Smooth muscle cell (in vitro differentiated cells): ENCODE data around the gene CLDND2. TPM values are rescaled to one million over a fixed set of nuclear protein-coding genes. Genes with fewer than 3 reads are reported as not detected.
A peak's percentile ranks its signal among the peaks of the same experiment; 100 is the strongest.

ENCODE experiments used
- DNase-seq: peaks from one replicate; lab custom pipeline; 2025; ENCODE audit not compliant: unreplicated experiment; lab: John Stamatoyannopoulos, UW
- H2AFZ ChIP-seq: fragments of 200-600 bp; sonication (generic); 2 replicates; pipeline ENCODE4 v1.6.0; 2016; ENCODE audit warnings: antibody characterized with exemption, low read depth, mild to moderate bottlenecking
- H3F3A ChIP-seq: fragments of 200-600 bp; sonication (generic); 2 replicates; pipeline ENCODE4 v1.6.0; 2017; ENCODE audit warnings: antibody characterized with exemption, low read depth
- H3K27ac ChIP-seq: fragments of 200-600 bp; sonication (generic); 2 replicates; pipeline ENCODE4 v1.5.1; 2016; ENCODE audit warnings: low read depth, mild to moderate bottlenecking
- H3K27me3 ChIP-seq: fragments of 200-600 bp; sonication (generic); 2 replicates; pipeline ENCODE4 v1.6.1; 2016; ENCODE audit warnings: low read depth, mild to moderate bottlenecking
- H3K36me3 ChIP-seq: fragments of 200-600 bp; sonication (generic); 2 replicates; pipeline ENCODE4 v1.5.1; 2016; ENCODE audit warnings: low read depth
- H3K4me1 ChIP-seq: fragments of 200-600 bp; sonication (generic); 2 replicates; pipeline ENCODE4 v1.5.1; 2016; ENCODE audit warnings: low read depth
- H3K4me2 ChIP-seq: fragments of 200-600 bp; sonication (generic); 2 replicates; pipeline ENCODE4 v1.6.0; 2016; ENCODE audit warnings: mild to moderate bottlenecking
- H3K4me3 ChIP-seq: fragments of 200-600 bp; sonication (generic); 2 replicates; pipeline ENCODE4 v1.5.1; 2016; ENCODE audit warnings: mild to moderate bottlenecking
- H3K79me2 ChIP-seq: fragments of 200-600 bp; sonication (generic); 2 replicates; pipeline ENCODE4 v1.6.0; 2016; ENCODE audit warnings: low read depth, mild to moderate bottlenecking
- H3K9ac ChIP-seq: fragments of 200-600 bp; sonication (generic); 2 replicates; pipeline ENCODE4 v1.6.0; 2016; ENCODE audit warnings: low read depth
- H3K9me3 ChIP-seq: fragments of 200-600 bp; sonication (generic); replicated peaks from 2 replicates; pipeline ENCODE4 v1.5.1; 2016; ENCODE audit warnings: low read depth
- H4K20me1 ChIP-seq: fragments of 200-600 bp; sonication (generic); 2 replicates; pipeline ENCODE4 v1.6.0; 2016; ENCODE audit warnings: low read depth
- CTCF ChIP-seq: fragments of 200-600 bp; sonication (generic); IDR thresholded peaks from 2 replicates; pipeline ENCODE4 v1.5.1; 2017; ENCODE audit warnings: borderline replicate concordance, mild to moderate bottlenecking, antibody characterized with exemption; ENCODE audit not compliant: insufficient read depth, poor library complexity, severe bottlenecking
- WGBS: methylation state at CpG from one replicate; pipeline ENCODE4 v1.1.7; 2016; ENCODE audit warnings: low lambda C conversion rate; 5-methylcytosine and 5-hydroxymethylcytosine counted together
- polyA plus RNA-seq: library from polyadenylated mRNA; unstranded; fragments of >200 nt; fragmentation: Nextera tagmentation; extraction: Ambion mirVana; gene quantifications from 2 replicates; pipeline ENCODE4 v1.2.1, GENCODE V29; 2016
- total RNA-seq: library from RNA; depleted of rRNA; stranded (reverse); fragments of >200 nt; gene quantifications from 2 replicates; pipeline ENCODE4 v1.2.3, GENCODE V29; 2014

The CLDND2 gene
- total and polyA plus RNA-seq, 2 experiments from 2014 or later: 1.4 TPM; not detected in 1

DNA sequence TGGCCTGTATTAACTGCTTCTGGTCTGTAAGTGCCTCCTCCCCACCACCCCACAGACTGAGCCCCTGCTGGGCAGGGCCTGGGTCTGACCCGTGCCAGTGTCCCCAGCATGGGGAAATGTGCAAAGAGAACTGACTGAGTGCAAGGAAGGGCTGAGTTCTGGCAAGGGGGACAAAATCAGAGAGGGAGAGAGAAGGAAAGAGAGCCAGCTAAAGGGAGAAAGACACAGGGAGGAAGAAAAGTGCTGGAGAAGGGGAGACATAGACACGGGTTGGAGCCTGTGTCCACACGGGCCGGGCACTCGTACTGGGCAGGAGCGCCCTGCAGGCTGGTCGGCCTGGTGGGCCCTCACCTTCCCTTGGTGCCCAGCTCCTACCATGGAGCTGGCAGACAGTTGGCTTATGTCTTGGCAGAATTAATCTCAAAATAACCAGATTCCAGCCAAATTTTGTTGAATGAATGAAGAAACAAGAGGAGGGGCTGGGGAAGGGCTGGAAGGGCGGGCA, 2.4 kb upstream of the CLDND2 start:
- TF ChIP-seq CTCF: no peak
- 83% methylated on average over 8 of the region's 8 CpGs for WGBS
- Histone ChIP-seq H3K4me1 (peaks cover 12% of the 10 kb centered on the region), H3K27me3 (no peaks in the 10 kb centered on the region), H2AFZ (no peak overlapping the region), H3K4me2 (no peak overlapping the region), H3K79me2 (no peaks in the 10 kb centered on the region), H3K27ac (no peak overlapping the region), H3K36me3 (no peaks in the 10 kb centered on the region), H3K9me3 (no peaks in the 10 kb centered on the region), H3K9ac (no peak overlapping the region), H3K4me3 (no peak overlapping the region), H3F3A (no peaks in the 10 kb centered on the region), H4K20me1 (no peaks in the 10 kb centered on the region)
- no peak for DNase-seq

- Histone ChIP-seq H3K36me3 (no peaks in the 10 kb centered on the region), H3K9me3 (no peaks in the 10 kb centered on the region), H3K4me1 (peaks cover 19% of the 10 kb centered on the region), H3K27me3 (no peaks in the 10 kb centered on the region), H3K4me2 (no peak overlapping the region), H2AFZ (no peak overlapping the region), H3K4me3 (no peak overlapping the region), H3K79me2 (no peaks in the 10 kb centered on the region), H3F3A (no peaks in the 10 kb centered on the region), H3K9ac (no peak overlapping the region), H3K27ac (no peak overlapping the region), H4K20me1 (no peaks in the 10 kb centered on the region)
- WGBS: 88% methylated on average over 4 of the region's 4 CpGs
- TF ChIP-seq CTCF: no peak
- no peak for DNase-seq
Measured at GRCh38 chr19:51370230-51370629, 1.4 kb upstream of the CLDND2 start.

DNA sequence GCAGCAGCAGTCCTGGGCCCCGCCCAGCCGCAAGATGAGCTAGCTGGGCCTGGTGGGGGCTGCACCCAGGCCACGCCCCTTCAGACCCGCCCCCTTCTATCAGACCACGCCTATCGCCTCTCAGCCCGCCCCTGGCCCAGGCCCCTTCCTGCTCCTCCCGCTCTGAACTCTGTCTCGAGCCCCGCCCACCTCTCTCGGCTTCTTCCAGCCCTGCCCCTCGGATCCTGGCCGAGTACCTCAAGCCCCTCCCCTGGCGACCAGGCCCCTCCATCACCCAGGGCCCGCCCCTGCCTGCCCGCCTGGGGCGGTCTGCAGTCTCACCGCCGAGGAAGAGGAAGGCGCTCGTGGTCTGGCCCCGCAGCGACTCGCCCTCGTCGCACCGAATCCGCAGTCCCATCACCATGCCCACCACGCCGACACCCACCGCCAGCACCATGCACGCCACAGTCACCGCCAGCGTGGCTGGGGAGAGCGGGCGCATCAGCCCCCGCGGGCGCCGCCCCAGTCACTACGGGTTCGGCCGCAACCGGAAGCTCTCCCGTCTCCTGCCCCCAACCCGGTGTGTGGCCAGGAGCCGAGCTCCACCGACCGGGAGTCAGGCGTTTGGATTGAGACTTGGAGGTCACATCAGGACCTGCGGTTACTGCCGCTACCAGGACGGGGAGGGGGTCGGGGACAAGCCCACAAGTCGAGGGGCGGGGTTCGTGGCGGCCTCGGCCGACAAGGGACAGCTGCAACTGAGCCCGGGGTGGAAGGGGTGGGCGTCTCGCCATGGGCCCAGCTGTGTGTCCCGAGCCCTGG, 1.0 kb downstream of the CLDND2 start:
- H3K4me3 ChIP-seq: peak overlapping the region; percentile 93
- peak; percentile 97 for DNase-seq
- 2% methylated on average over 40 of the region's 64 CpGs for WGBS
- no peak for TF ChIP-seq CTCF
- H4K20me1 ChIP-seq: no peaks in the 10 kb centered on the region
- peak overlapping the region; percentile 88 for H3K27ac ChIP-seq
- H3F3A ChIP-seq: no peaks in the 10 kb centered on the region
- H3K4me1 ChIP-seq: peaks cover 22% of the 10 kb centered on the region
- H3K9me3 ChIP-seq: no peaks in the 10 kb centered on the region
- H3K4me2 ChIP-seq: peak overlapping the region; percentile 100
- peak overlapping the region; percentile 91 for H2AFZ ChIP-seq
- no peaks in the 10 kb centered on the region for H3K79me2 ChIP-seq
- no peaks in the 10 kb centered on the region for H3K36me3 ChIP-seq
- peak overlapping the region; percentile 71 for H3K9ac ChIP-seq
- H3K27me3 ChIP-seq: no peaks in the 10 kb centered on the region

DNA sequence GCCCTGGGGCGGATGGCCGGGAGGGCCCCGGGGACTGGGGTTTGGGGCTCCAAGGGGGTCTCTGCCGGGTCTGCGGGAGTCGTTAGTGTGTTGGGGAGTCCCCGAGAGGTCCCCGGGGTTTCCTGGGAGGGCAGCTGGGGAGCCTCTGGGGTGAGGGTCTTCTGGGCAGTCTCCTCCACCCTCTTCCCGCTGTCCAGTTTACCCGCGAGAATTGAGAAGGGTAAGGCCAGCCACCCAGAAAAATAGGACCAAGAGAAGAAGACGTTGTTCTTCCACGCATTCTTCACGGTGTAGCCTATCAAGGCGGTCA, 1.6 kb downstream of the CLDND2 start:
- H3K36me3 ChIP-seq: no peaks in the 10 kb centered on the region
- under 1% methylated on average over 15 of the region's 15 CpGs for WGBS

More for the DNA sequence above, 1.6 kb downstream of the CLDND2 start:
- Histone ChIP-seq H3K9me3 (no peaks in the 10 kb centered on the region), H3K4me2 (peak overlapping the region; percentile 100), H3K27ac (peak overlapping the region; percentile 88), H3K4me3 (peak overlapping the region; percentile 93), H2AFZ (peak overlapping the region; percentile 63), H3K4me1 (peaks cover 22% of the 10 kb centered on the region), H3F3A (no peaks in the 10 kb centered on the region), H3K9ac (peak overlapping the region; percentile 84), H3K27me3 (no peaks in the 10 kb centered on the region), H4K20me1 (no peaks in the 10 kb centered on the region), H3K79me2 (no peaks in the 10 kb centered on the region)
- DNase-seq: peak; percentile 76
- TF ChIP-seq CTCF: no peak
